Testis (tissue), 2 donors: ENCODE results near the gene GLCE.

ENCODE experiments used
- POLR2A ChIP-seq: fragments of 450-650 bp; IDR thresholded peaks from one replicate; pipeline ENCODE4 v1.6.1; 2017; ENCODE audit warnings: antibody characterized with exemption, mild to moderate bottlenecking, moderate library complexity
- TF ChIP-seq, protein P1 (sequence below), 3 experiments: fragments of 450-650 bp in 2 of 3; fragments of 200-600 bp in 1 of 3; sonication (generic) in 1 of 3; IDR thresholded peaks; one replicate each; pipeline ENCODE4 v1.5.1; 2016 to 2019; ENCODE audit warnings: antibody characterized with exemption in 3 of 3, mild to moderate bottlenecking in 2 of 3, moderate library complexity in 1 of 3

DNA sequence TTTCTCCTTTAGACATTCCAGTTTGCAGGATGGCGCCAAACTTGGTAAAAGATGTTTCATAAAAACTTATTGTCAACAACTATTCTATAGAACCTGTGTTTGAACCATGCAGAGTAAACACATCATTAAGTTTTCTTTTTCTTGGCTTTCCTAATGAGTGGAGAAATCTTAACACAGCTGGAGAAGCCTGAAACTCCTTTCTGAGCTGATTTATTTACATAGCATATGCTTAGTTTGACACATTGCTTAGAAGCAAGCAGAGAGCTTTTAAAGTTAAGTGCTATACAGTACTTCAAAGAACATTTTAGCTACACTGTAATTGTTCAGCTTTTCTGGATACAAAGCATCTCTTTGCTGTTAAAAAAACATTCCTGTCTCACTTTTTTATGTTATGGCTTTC lies 77.3 kb downstream of the GLCE start:
- TF ChIP-seq, protein P1, sequence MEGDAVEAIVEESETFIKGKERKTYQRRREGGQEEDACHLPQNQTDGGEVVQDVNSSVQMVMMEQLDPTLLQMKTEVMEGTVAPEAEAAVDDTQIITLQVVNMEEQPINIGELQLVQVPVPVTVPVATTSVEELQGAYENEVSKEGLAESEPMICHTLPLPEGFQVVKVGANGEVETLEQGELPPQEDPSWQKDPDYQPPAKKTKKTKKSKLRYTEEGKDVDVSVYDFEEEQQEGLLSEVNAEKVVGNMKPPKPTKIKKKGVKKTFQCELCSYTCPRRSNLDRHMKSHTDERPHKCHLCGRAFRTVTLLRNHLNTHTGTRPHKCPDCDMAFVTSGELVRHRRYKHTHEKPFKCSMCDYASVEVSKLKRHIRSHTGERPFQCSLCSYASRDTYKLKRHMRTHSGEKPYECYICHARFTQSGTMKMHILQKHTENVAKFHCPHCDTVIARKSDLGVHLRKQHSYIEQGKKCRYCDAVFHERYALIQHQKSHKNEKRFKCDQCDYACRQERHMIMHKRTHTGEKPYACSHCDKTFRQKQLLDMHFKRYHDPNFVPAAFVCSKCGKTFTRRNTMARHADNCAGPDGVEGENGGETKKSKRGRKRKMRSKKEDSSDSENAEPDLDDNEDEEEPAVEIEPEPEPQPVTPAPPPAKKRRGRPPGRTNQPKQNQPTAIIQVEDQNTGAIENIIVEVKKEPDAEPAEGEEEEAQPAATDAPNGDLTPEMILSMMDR (IDR thresholded peaks at IDR 0.05), result no peak
- TF ChIP-seq POLR2A, result no peak
